ENCODE data around the gene GLRA1.

Gene GLRA1

DNA sequence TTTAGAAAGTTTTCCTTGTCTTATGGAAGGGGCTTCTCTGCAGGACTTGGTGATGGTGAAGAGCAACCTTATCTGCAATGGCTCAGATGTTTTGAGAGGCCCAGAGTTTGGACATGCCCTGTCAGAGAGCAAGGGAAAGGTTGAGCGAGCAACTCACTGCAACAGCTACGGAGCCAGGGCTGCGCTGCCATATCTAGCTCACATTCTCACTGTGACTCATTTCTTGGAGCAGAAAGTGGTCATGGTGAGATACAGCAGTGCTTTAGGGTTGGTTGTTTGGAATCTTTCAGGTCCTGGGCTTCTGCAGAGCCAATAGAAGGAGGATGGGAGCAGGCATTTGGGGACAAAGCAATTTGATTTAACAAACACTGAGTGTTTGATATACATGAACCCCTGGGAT, 12.3 kb downstream of the GLRA1 start:
- Histone ChIP-seq H3K9me3 (ENCODE audit: low read length) (no peaks in the 10 kb centered on the region), H3K27ac (ENCODE audit: low read depth, low read length, poor library complexity, severe bottlenecking) (no peak overlapping the region), H3K9me2 (ENCODE audit: low read depth, low read length) (no peaks in the 10 kb centered on the region), H3K36me3 (ENCODE audit: insufficient read depth, low read length) (no peaks in the 10 kb centered on the region), H3K27me3 (ENCODE audit: insufficient read depth, low read length) (no peaks in the 10 kb centered on the region), H3F3A (ENCODE audit: insufficient read depth, low read length) (no peaks in the 10 kb centered on the region), H4K20me1 (ENCODE audit: insufficient read depth, low read length) (no peaks in the 10 kb centered on the region), H3K4me2 (ENCODE audit: low read length) (no peak overlapping the region), H2AFZ (ENCODE audit: low read length) (no peak overlapping the region), H3K4me1 (ENCODE audit: insufficient read depth, low read length, severe bottlenecking) (no peaks in the 10 kb centered on the region), H3K79me2 (ENCODE audit: insufficient read depth, low read length) (no peaks in the 10 kb centered on the region), H3K4me3 (ENCODE audit: low read depth, low read length, poor library complexity, severe bottlenecking) (no peak overlapping the region), H3K9ac (ENCODE audit: low read length) (no peak overlapping the region)
- TF ChIP-seq EZH2 (IDR thresholded peaks at IDR 0.05; ENCODE audit: borderline replicate concordance, low read length), result no peak
- TF ChIP-seq, protein P1, sequence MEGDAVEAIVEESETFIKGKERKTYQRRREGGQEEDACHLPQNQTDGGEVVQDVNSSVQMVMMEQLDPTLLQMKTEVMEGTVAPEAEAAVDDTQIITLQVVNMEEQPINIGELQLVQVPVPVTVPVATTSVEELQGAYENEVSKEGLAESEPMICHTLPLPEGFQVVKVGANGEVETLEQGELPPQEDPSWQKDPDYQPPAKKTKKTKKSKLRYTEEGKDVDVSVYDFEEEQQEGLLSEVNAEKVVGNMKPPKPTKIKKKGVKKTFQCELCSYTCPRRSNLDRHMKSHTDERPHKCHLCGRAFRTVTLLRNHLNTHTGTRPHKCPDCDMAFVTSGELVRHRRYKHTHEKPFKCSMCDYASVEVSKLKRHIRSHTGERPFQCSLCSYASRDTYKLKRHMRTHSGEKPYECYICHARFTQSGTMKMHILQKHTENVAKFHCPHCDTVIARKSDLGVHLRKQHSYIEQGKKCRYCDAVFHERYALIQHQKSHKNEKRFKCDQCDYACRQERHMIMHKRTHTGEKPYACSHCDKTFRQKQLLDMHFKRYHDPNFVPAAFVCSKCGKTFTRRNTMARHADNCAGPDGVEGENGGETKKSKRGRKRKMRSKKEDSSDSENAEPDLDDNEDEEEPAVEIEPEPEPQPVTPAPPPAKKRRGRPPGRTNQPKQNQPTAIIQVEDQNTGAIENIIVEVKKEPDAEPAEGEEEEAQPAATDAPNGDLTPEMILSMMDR (IDR thresholded peaks at IDR 0.05; ENCODE audit: low read length), result no peak

DNA sequence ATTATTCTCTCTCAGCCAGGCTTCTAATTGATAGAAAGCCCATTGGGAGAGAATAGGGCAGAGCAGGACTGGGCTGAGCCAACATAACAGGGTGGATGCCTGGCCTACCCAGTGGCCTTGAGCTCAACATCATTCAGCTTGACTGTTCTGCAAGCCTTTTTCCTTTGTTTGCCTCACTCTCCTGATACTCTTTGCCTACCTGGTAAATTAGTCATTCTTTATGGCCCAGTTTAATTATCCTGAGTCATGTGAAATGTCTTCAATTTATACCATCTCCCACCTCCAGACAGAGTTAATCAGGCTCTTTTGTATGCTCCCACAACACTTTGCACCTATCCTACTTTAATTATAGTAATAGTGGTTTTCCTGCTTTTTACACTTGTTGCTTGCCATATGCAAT, 13.6 kb downstream of the GLRA1 start:
- Histone ChIP-seq H3K36me3 (ENCODE audit: insufficient read depth, low read length) (no peaks in the 10 kb centered on the region), H3K9me2 (ENCODE audit: low read depth, low read length) (no peaks in the 10 kb centered on the region), H3K79me2 (ENCODE audit: insufficient read depth, low read length) (no peaks in the 10 kb centered on the region), H3K4me2 (ENCODE audit: low read length) (no peak overlapping the region), H3K27me3 (ENCODE audit: insufficient read depth, low read length) (no peaks in the 10 kb centered on the region), H3K27ac (ENCODE audit: low read depth, low read length, poor library complexity, severe bottlenecking) (no peak overlapping the region), H2AFZ (ENCODE audit: low read length) (no peak overlapping the region), H3K9me3 (ENCODE audit: low read length) (no peaks in the 10 kb centered on the region), H3K9ac (ENCODE audit: low read length) (no peak overlapping the region), H4K20me1 (ENCODE audit: insufficient read depth, low read length) (no peaks in the 10 kb centered on the region), H3K4me3 (ENCODE audit: low read depth, low read length, poor library complexity, severe bottlenecking) (no peak overlapping the region), H3K4me1 (ENCODE audit: insufficient read depth, low read length, severe bottlenecking) (no peaks in the 10 kb centered on the region), H3F3A (ENCODE audit: insufficient read depth, low read length) (no peaks in the 10 kb centered on the region)
- TF ChIP-seq, protein P1 (IDR thresholded peaks at IDR 0.05; ENCODE audit: low read length), result no peak
- TF ChIP-seq EZH2 (IDR thresholded peaks at IDR 0.05; ENCODE audit: borderline replicate concordance, low read length), result no peak

DNA sequence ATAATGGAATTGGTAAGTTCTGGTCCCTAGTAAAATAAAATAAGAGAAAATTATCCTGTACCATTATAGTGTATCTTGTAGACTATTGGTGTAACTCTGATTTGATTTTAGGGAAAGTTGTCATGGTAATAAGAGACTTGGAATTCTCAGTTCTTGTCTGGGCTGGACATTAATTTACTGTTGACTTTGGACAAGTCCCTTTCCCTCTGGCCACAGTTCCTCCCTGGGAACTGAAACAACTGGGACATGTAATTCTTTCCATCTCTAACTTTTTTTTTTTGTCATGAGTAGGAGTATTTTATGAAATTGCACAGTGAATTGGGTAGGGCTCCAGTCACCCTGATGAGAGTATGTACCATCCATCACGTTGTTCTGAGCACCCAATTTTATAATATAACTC, 15.0 kb downstream of the GLRA1 start:
- no peaks in the 10 kb centered on the region for H3F3A ChIP-seq (ENCODE audit: insufficient read depth, low read length)
- H2AFZ ChIP-seq (ENCODE audit: low read length), result no peak overlapping the region
- H3K27me3 ChIP-seq (ENCODE audit: insufficient read depth, low read length), result no peaks in the 10 kb centered on the region

More for the DNA sequence above, 15.0 kb downstream of the GLRA1 start:
- Histone ChIP-seq H3K4me1 (ENCODE audit: insufficient read depth, low read length, severe bottlenecking) (no peaks in the 10 kb centered on the region), H3K9ac (ENCODE audit: low read length) (no peak overlapping the region), H3K4me2 (ENCODE audit: low read length) (no peak overlapping the region), H3K36me3 (ENCODE audit: insufficient read depth, low read length) (no peaks in the 10 kb centered on the region), H3K79me2 (ENCODE audit: insufficient read depth, low read length) (no peaks in the 10 kb centered on the region), H3K27ac (ENCODE audit: low read depth, low read length, poor library complexity, severe bottlenecking) (no peak overlapping the region), H3K9me3 (ENCODE audit: low read length) (no peaks in the 10 kb centered on the region), H4K20me1 (ENCODE audit: insufficient read depth, low read length) (no peaks in the 10 kb centered on the region), H3K4me3 (ENCODE audit: low read depth, low read length, poor library complexity, severe bottlenecking) (no peak overlapping the region), H3K9me2 (ENCODE audit: low read depth, low read length) (no peaks in the 10 kb centered on the region)
- TF ChIP-seq, protein P1 (IDR thresholded peaks at IDR 0.05; ENCODE audit: low read length), result no peak
- TF ChIP-seq EZH2 (IDR thresholded peaks at IDR 0.05; ENCODE audit: borderline replicate concordance, low read length), result no peak
